GM18505 (cell line): ENCODE measurements around the gene GGNBP2.

ENCODE experiments used
- ATAC-seq: cut with Tn5 transposase; IDR thresholded peaks from one replicate; pipeline ENCODE4 v1.9.1; 2021; ENCODE audit not compliant: unreplicated experiment
- POLR2A ChIP-seq: IDR thresholded peaks from 4 replicates; pipeline ENCODE4 v1.6.1; 2011; ENCODE audit warnings: borderline replicate concordance; ENCODE audit not compliant: insufficient read depth, insufficient read length; ENCODE audit errors: extremely low read depth

Gene GGNBP2

DNA sequence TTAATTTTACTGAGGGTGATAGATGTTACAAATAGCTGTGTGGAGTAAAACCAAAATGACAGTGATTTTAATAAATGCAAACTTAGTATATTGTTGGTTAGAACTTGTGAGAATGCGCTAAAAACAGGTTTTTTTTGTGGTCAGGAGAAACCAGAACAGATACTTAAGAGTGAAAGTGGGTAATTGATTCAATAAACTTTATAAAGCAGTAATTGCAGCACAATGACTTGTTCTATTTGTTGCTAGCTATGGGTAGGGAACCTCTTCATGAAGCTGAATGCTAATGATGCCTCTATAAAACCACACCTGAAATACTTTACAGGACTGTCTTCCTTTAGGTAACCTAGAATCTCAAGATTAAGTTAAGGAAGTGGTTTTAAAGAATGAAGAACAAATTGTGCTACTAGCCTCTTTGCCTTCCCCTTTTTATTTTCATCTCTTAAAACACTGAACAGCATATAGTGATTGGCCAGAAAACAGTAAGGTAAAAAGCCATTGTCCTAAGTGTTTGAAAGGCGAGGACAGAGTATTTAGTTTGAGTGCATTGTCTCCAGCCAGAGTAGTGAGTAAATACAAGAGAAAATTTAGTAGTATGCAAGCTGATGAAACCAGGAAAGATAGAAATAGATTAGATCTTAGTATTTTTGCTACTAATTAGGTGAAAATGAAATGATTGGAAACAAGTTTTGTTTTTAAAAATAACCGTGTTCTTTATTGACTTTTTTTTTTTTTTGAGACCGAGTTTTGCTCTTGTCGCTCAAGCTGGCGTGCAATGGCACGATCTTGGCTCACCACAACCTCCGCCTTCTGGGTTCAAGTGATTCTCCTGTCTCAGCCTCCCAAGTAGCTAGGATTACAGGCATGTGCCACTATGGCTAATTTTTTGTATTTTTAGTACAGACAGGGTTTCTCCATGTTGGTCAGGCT lies 6.0 kb downstream of the GGNBP2 start:
- ATAC-seq = no peak
- TF ChIP-seq POLR2A = no peak

DNA sequence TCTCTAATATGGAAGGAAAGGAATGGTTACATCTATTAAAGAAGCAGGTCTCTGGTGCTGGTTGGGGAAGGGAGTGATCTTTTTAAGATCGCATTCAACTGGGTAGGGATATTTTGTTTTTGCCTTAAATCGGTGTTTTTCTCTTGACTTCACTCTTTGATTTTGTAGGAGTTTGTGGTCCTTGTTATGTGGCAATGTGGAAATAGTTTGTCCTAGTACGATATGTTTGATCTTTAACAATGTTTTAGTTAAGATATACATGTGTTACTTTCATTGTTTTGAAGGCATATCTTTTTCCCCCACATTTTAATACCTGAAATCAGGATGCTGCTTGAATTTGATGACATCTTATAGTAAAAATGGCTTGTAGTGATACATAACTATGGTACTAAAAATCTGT lies 8.7 kb downstream of the GGNBP2 start:
- no peak for TF ChIP-seq POLR2A
- ATAC-seq = no peak

- TF ChIP-seq POLR2A = no peak
Observed at GRCh38 chr17:36566081-36566480, 21.4 kb downstream of the GGNBP2 start.

DNA sequence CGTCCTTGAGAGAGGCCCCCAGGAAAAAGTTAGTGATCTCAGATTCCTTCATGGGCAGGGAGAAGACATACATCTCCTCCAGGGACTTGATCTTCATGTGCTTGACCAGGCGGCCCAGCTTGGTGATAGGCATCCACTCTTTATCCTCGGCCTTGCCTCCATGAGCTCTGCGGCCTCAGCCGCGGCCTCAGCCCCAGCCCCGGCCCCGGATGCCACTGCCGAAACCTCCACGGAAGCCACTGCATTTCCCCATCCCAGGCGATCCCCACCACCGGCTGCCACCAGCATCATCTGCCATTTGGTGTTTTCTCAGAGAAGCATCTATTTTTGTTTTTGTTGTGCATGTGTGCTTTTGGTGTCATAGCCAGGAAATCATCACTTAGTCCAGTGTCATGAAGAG lies 30.3 kb downstream of the GGNBP2 start:
- no peak for TF ChIP-seq POLR2A
- no peak for ATAC-seq

More at GRCh38 chr17:36566081-36566480, 21.4 kb downstream of the GGNBP2 start:
- no peak for ATAC-seq

DNA sequence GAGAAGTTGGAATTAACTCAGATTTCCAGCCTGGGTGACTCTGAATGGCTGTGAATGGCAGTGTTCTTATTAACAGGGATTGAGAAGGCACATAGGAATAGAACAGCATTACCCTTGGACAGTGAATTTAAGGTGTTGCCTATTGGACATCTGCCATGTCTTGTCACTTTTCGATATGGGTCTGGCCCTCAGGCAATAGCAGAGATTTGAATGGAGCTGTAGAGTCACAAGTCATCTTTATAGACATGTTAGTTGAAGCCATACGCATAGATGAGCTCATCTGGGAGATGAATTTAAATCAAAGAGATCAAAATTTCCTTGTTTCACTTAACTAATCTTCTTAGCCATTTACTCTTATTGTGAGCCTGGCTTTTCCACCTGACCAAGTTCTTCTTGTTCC lies 32.1 kb downstream of the GGNBP2 start:
- ATAC-seq = no peak
- no peak for TF ChIP-seq POLR2A

DNA sequence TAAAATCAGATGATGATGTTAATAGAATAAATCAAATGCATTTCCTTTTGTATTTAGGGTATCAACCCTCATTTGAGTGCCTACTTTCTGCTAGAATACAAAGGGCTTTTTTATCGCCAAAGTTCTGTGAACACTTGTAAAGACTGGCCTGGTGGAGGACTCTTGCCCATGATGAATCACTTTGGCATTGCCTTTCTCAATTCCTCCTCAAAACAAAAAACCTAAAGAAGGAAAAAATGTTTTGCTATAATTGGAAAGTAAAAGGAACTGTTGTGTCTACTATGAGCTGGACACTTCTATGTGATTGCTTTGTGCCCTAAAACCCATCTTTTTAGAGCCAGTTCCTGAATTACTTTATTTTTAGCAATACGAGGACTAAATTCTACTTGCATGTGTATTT lies 34.0 kb downstream of the GGNBP2 start:
- ATAC-seq = no peak
- no peak for TF ChIP-seq POLR2A

- TF ChIP-seq POLR2A = no peak
- no peak for ATAC-seq
Observed at GRCh38 chr17:36583787-36584186, 39.1 kb downstream of the GGNBP2 start.

- no peak for ATAC-seq
- no peak for TF ChIP-seq POLR2A
Observed at GRCh38 chr17:36586138-36586537, 41.4 kb downstream of the GGNBP2 start.

- TF ChIP-seq POLR2A = no peak
- ATAC-seq = no peak
Observed at GRCh38 chr17:36590082-36590481, 45.4 kb downstream of the GGNBP2 start.

- peak; percentile 59 for TF ChIP-seq POLR2A
Observed at GRCh38 chr17:36591434-36592315, 47.0 kb downstream of the GGNBP2 start, which contains the start of gene DHRS11. Gene DHRS11 (plus strand): TSS chr17:36591879. CDS start chr17:36592010, 131 bp downstream.

GRCh38 chr17:36592316-36592715 lies 47.6 kb downstream of the GGNBP2 start:
- peak; percentile 17 for ATAC-seq
- TF ChIP-seq POLR2A = no peak

More at GRCh38 chr17:36591434-36592315, 47.0 kb downstream of the GGNBP2 start, which contains the start of gene DHRS11:
- ATAC-seq = peak; percentile 76

DNA sequence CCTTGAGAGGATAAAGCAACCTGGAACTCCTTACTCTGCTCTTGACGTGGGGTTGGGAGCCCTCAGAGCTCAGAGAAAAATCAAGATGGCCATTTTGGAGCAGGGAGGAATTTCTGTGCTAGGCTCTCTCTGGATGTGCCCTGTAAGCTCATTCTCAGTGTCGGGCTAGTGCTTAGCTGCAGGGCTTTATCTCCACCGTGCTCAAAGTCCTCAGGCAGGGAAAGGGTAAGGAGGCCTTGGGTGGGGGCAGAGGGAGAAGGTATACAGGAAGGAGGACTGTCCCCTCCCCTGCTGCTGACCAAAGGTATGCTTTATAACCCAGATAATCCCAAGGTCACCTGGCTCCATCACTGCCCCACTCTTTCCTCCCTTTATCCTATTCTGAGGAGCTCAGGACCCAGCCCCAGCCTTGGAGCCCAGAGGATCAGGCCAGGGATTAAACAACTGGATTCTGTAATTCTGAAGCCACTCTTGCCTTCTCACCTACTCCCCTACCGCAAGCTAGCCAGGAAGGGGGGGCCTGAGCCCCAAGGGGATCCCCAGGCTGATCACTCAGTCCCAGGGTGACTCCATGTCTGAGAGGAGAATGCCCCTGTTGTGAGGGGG lies 48.1 kb downstream of the GGNBP2 start:
- no peak for ATAC-seq
- no peak for TF ChIP-seq POLR2A

GRCh38 chr17:36593656-36594316 lies 49.1 kb downstream of the GGNBP2 start:
- no peak for ATAC-seq

More at GRCh38 chr17:36593656-36594316, 49.1 kb downstream of the GGNBP2 start:
- TF ChIP-seq POLR2A = no peak
